Stimulated activated CD4-positive, alpha-beta T cell treated with anti-CD3 and anti-CD28 coated beads, Interleukin-4, amount 100 ng/mL, for 48 hours (primary cell): Measurements from ENCODE around the gene COQ10A.

Experiments
- DNase-seq, 2 donors: peaks; one replicate each; pipeline ENCODE4 v3.0.0-alpha.2; 2020; ENCODE audit warnings: low read depth in 2 of 2

COQ10A gene

DNA sequence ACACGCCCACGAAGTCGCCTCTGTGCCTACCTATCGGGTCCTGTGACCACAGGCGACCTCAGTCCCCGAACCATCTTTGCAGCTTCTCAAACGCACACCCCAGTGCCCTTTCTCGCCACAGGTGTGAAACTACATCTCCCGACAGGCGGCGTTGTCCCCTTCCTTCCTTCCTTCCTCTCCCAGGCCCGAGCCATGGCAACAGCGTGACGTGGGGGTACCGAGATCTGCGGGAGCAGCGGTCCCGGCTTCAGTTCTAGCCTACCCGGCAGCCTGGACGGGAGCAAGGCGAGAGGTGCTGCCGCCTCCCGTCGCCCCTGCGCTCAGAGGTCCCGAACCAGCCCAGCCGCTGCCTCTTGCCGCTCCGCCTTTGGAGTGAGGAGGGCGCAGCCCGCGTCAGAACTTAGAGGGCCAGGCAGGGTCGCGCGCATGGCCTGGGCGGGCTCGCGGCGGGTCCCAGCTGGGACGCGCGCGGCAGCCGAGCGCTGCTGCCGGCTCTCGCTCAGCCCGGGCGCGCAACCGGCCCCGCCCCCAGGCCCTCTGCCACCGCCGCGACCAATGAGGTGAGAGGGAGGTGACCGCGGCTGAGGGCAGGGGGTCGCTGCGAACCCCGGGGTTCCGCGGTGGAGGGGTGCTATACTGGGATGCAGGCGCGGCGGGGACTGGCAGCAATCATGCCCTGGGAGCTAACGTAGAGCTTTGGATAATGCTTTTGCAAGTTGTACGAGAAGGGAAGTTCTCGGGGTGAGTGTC lies at the start of gene COQ10A:
COQ10A (plus strand) TSS at position 250 of the 750 bp plus-strand sequence; CDS start at position 427, 177 bp downstream.
- DNase-seq = peak; percentile 74 to 83

DNA sequence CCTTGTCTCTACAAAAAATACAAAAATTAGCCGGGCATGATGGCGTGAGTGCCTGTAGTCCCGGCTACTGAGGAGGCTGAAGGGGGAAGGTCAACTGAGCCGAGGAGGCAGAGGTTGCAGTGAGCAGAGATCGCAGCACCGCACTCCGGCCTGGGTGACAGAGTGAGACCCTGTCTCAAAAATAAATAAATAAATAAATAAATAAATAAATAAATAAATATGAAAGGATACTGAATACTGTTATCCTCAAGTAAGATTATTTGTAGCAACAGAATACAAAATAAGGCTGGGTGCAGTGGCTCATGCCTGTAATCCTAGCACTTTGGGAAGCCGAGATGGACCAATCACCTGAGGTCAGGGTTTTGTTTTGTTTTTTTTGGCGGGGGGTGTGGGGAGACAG lies 46.9 kb upstream of the COQ10A start:
- no peak for DNase-seq

DNA sequence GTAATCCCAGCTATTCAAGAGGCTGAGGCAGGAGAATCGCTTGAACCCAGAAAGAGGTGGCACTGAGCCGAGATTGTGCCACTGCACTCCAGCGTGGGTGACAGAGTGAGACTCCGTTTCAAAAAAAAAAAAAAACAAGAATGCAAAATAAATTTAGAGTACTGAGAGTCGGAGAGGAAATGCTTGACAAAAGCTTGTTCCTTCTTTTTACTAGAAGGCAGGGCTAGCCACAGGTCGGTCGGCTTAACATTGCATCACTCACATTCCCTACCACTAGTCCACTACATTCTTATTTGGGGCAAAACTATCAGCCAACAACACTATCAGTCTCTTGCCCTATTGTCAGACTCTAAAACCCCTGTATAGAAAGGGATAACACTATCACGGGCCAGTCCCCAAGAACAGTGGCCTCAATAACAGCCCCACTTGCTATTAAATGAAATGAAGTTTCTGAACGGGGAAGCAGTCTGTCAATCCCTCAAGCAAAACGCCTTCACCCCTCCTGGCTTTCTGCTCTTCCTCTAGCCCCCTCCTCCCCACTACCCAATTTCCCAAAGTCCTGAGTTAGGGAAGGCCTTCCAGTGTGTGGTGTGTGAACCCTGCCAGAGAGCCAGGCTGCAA lies 46.0 kb upstream of the COQ10A start:
- DNase-seq = no peak

DNA sequence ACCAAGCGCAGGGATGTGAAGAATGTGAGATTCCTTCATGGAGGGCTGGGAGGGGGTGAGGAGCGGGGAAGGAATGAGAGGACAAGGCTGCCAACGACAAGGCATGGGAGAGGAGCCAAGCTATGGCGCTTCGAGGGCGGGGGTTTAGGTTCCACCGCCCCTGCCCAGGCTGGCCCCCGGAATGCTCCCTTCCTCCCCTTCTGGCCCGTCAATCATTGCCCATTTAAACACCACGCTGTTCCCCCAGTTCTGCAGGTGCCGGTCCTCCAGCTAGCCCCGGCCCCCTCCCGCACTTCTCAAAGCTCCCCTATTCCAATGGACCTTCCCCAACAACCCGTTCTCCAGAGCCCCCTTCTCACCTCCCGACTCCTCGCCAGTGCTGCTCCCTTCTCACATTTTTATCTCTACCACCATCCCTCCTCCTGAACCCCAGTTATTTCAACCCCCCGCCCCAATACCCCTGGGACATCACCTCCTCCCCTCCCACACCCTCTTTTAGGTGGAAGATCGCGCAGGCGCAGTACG lies 45.4 kb upstream of the COQ10A start:
- DNase-seq = no peak

DNA sequence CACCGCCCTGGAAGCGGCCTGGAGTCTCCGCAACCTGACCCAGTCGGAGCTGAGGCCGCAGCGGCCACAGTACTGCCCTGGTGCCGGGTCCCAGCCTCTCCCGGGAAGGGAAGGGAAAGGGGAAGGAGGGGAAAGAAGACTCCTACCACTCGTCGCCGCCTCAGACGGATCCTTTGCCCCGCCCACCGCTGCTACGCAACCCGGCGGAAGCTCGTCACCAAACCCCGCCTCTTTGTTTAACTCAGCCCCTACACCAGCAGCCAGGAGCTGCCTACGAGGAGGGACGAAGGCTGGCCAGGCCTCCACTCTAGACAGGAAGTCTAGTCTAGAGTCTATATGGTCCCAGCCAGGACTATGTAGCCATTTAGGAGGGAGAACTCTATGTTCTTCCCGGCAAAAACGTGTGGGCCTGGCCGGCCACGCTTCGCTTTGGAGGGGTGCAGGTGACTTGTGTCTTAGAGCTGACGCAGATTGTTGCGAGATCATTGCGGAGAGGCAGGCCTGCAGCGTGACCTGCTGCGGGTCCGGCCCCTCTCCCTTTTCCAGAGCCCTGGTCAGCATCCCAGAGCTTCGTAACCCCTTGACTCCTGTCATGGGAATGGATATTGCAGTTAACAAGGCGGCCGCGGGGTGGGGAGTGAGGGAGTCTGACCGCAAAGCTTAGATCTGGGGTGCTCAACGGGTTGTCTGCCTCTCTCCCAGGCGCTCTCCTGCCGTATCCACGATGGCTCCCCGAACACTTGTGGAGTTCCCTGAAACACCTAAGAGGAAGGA lies 44.8 kb upstream of the COQ10A start, which contains the start of gene RNF41:
RNF41 (minus strand) TSS at position 166 of the 774 bp plus-strand sequence. CDS start 7,875 bp downstream, outside the sequence.
- peak; percentile 89 for DNase-seq

DNA sequence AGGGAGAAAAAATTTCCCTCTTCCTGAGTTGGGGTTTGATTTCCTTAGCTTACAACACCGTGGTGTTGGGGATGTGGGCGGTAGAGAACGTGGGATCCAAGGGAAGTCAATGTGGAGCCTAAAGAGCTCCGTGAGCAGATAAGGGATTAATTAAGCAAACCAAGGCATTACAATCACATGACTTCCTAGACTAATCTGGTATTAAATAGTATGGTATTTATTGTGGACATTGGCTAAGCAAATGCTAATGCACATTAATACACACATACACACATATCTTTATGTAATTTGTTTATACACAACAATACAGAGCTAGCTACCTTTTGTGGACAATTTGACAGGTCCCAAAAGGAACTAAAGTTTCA lies 44.2 kb upstream of the COQ10A start:
- DNase-seq = no peak

DNA sequence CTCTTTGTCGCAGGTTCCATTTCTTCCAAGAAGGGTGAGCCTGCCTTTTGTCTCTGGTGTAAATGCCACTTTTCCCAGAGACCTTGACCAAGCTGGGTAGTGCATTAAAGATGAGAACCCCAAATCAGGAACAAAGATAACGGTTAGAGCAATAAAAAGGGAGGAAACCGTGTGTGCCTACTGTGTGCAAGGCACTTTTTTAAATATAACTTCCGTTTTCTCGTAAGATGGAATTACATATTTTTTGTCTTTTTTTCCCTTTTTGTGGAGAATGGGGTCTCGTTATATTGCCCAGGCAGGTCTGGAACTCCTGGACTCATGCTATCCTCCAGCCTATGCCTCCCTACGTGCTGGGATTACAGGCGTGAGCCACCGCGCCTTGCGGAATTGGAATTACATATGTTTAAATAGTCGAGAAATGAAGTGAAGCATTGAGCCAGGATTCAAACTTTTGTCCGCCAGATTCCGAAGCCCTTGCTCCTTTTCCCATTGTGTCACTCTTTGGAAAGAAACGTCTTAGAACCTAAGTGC lies 43.1 kb upstream of the COQ10A start:
- no peak for DNase-seq

DNA sequence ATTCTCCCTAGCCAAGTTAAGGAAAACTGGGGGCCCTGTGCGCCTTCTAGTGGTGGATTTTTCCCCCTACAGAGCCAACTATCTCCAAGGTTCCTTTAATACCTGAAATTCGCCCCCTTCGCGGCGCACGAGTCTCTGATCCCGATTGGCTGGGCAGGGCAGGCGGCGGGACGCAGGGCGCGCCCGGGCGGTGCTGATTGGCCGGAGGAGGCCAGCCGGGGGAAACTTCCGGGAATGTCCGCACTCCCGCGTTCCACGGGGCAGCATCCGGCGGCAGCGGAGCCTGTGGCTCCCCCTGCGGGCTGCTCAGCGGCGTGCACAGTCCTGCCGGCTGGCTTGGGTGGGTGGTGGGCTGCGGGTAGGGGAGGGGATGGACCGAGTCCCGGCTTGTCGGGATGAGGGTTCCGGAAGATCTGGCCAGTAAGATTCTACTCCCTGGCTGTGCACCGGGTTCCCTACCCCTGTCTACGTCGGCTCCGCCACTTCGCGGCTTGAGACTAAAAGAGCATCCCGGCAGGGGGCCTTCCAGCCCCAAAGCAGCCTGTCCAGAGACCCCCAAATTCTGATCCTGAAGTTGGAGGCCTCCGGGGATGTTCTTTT lies 42.5 kb upstream of the COQ10A start, which contains the start of gene NABP2:
NABP2 (plus strand) TSS at position 241 of the 600 bp plus-strand sequence. CDS start 515 bp downstream, outside the sequence.
- peak; percentile 91 to 96 for DNase-seq

DNA sequence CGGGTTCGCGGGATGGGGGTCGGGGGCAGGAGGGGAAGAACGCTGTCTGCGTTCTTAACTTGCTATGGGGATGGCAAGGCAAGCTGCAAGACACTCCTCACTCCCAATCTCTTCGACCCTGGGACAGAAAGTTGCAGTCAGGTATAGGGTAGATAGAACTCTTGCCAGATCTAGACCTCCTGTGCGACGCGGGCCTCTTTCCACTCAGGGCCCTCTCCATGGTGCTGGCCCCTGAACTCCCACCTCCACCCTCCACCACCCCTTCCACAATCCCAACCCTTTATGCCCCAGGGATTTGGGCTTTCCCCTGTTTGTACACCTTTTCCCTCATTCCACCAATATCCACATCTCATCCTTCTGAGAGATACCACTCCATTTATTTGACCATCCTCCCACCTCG lies 41.8 kb upstream of the COQ10A start:
- no peak for DNase-seq

DNA sequence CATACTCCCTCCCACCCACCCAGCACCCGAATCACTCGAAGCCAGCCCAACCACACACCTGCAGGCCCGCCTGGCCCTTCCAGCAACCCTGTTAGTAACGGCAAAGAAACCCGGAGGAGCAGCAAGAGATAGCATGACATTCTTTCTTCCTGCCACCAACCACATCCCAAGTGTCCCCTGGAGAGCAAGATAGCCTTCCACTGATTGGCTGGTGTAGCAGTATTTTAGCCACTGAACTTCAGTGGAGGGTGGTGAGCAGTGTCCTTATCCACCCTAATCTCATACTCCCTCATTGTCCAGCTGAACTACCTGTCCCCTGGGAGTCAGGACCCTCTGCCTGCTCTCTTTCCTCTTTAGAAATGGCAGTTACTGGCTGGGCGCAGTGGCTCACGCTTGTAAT lies 37.7 kb upstream of the COQ10A start:
- DNase-seq = no peak

DNA sequence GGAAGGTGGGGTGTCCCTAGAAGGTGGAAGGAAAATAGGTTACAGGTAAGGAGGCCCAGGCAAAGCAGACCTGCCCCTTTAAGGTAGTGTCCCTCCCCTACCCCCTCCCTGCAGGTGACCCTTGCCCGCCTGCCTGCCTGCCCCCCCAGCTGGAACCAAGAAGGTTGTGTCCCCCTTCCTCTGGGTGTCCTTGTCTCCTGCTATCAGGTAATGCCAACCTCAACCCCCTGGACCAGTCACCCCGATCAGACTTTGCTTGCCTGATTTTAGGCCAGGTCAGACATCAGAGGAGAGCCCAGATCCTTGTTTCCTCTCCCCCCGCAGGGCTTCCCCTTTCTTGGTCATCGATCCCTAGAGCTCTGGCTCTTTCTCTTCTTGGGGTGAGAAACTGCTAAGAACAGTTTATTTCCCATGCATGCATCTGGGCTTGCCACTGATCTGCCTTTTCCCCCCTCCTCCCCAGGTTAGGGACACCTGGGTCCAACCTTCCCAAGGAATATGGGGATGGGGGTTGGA lies 36.8 kb upstream of the COQ10A start, which contains the start of gene SLC39A5:
SLC39A5 (plus strand) TSS at position 136 of the 516 bp plus-strand sequence. CDS start 1,224 bp downstream, outside the sequence.
- DNase-seq = no peak

DNA sequence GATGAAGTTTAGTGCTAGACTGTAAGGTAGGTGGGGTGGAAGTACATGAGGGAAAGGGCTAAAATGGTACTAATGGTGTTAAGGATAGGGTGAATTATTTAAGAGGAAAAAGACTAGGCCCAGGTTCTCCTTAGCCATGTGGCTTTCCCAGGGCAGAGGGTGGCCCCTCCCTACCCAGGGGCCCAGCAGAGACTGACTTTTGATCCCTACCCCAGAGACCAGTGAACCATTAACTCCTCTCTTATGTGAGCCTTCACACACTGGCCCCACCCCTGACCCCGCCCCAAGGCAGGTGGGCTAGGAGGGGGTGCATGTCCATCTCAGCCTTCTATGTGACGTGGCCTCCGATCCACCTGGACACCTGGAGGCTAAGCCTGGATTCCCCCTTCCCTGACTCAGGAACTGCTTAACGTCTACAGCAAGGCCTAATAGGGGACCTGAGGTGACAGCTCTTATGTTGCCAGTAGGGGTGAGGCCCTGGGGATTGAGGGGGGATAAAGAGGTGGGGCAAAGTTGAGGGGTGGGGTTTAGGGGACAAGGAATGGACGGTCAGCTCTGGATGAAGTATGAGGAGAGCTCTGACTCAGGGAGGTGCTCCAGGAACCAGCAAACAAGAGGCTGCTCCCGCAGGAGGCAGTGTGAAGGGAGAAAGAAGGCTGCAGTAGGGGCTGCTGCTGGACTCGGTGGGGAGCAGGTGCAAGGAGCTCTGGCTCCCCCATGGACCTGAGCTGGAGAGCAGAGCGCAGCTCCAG lies 36.1 kb upstream of the COQ10A start:
- no peak for DNase-seq

DNA sequence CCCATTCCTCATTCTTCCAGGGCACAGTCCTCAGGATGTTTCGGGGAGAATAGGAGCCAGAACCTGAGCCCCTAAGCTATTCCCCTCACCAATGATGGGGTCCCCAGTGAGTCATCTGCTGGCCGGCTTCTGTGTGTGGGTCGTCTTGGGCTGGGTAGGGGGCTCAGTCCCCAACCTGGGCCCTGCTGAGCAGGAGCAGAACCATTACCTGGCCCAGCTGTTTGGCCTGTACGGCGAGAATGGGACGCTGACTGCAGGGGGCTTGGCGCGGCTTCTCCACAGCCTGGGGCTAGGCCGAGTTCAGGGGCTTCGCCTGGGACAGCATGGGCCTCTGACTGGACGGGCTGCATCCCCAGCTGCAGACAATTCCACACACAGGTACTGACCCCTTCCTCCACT lies 35.6 kb upstream of the COQ10A start:
- DNase-seq = no peak

DNA sequence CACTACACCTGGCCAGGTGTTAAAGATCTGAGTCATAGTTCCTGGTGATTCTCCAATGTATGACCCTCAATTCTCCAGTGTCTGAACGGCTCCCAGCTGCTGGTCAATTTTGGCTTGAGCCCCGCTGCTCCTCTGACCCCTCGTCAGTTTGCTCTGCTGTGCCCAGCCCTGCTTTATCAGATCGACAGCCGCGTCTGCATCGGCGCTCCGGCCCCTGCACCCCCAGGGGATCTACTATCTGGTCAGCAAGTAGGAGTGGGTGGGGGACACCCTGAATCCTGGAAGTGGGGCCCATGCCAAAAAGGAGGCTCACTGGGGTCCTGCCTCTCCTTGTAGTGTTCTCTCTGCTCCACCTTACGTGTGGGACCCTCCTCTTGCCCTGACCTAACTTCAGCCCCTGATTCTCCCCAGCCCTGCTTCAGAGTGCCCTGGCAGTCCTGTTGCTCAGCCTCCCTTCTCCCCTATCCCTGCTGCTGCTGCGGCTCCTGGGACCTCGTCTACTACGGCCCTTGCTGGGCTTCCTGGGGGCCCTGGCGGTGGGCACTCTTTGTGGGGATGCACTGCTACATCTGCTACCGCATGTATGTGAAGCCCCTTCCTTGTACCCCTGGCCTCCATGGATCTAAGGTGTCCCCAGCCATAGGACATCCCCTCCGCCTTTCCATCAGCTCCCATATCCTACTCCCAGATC lies 31.9 kb upstream of the COQ10A start:
- DNase-seq = no peak

DNA sequence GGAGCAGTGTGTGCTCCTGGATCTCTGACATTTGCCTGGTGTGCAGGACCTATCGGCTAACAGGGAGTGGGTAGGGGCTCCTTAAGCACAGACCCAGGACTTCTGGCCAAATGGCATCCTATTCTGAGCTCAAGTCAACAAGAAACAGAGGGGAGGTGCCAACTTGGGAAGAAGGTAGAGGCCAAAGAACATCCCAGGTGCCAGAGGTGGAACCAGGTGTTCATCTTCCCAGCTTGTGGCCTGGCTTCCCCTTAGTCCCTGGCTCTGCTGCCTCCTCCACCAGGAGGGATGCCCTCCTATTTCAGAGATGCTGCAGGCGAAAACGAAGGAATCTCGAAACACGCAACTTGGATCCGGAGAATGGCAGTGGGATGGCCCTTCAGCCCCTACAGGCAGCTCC lies 30.7 kb upstream of the COQ10A start:
- DNase-seq = no peak

DNA sequence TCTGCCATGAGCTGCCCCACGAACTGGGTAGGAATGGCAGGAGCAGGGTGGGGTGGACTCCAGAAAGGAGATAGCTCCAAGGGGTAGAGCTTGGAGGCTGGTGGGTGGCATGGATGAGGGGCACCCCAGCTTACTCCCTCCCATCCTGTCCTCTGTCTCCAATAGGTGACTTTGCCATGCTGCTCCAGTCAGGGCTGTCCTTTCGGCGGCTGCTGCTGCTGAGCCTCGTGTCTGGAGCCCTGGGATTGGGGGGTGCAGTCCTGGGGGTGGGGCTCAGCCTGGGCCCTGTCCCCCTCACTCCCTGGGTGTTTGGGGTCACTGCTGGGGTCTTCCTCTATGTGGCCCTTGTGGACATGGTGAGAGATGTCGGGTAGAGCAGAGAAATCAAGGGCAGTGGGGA lies 29.8 kb upstream of the COQ10A start:
- DNase-seq = no peak

DNA sequence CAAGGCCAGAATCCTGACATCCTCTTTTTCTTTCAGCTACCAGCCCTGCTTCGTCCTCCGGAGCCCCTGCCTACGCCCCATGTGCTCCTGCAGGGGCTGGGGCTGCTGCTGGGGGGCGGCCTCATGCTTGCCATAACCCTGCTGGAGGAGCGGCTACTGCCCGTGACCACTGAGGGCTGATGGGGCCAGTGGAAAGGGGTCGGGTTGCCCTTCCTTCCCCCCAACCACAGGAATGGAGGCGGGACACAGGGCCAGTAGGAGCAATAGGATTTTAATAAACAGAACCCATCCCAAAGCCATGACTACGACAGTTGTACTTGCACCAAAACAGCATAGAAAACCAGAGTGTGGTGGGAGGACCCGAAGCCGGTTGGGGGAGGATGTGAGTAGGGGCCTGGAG lies 29.2 kb upstream of the COQ10A start:
- no peak for DNase-seq

DNA sequence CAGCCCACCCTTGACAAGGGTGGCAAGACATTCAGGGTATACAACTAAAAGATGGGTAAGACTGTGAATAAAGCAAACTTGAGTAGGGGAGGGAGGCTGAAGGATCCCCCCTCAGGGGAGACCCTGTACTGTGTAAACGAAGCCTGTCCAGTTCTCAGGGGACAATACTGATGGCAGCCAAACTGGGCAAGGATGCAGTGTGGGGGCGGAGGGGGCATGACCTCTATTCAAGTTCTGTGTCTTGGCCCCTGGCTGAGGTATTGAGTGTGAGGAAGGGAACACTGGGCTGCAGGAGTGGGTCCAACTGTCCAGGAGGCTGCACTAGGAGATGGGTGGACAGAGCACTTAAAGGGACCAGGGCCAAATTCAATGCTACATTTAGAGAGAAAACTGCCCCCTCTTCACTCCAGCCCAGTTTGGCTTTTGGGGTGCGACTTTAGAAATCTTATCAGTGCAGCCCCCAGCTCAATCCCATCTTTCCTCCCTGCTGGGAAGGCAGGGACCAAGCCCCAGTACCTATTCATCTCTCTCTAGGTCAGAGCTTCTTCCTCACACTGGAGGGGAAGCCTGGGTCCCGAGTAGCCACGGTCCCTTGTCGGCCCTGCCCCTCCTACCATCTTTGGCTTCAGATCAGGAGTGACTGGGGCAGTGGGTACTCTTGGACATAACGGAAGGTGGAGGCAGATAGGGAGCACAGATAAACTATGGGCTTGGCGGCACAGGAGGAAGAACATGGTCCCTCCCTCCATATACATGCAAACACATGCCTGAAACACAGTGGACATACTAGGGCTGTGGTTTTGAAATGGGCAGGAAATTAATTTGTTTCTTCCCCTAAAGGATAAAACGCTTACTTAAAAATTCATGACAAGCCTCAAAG lies 25.1 kb upstream of the COQ10A start:
- DNase-seq = no peak

DNA sequence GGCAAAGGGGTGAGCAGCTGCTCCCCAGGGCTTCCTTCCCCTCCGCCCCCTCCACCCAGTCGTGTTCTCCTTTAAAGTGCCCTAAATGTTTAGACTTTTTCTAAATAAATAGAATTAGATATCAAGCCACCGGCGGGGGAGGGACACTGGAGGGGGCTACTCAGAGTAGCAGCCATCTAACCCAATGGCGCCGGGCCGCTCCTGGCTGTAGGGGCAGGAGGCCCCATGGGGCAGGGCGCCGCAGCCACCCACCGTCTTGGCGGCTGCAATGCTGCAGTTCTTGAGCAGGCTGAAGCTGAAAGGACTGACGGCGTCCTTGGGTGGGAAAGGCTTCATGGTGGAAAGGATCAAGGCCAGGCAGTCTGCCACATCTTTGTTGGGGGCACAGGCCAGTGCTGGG lies 23.8 kb upstream of the COQ10A start:
- no peak for DNase-seq
